ENCODE data around the gene GOSR1. TPM values are rescaled to one million over a fixed set of nuclear protein-coding genes. Genes with fewer than 3 reads are reported as not detected.
"Not testable (repeated sequence)": the region's sequence is repeated elsewhere in the genome, so short reads cannot be mapped to it uniquely, and the experiment has no call there.

Gene GOSR1
- total RNA-seq: 10 to 100 TPM; 47.0 to 48.6 TPM

GRCh38 chr17:30477083-30477773, at the start of gene GOSR1:
GOSR1 (plus strand) TSS chr17:30477408; CDS start chr17:30477434, 26 bp downstream.
- ChIA-PET CTCF (interaction anchor here (0.7 to 1.6 kb wide), 6 partner anchors 12 to 238 kb away, joined by 3 to 6 read pairs (median 3); no protein-coding TSS in a partner anchor), POLR2A (interaction anchor here (0.6 kb wide), 2 partner anchors 10 to 233 kb away, joined by 4 to 8 read pairs; no protein-coding TSS in a partner anchor)

GRCh38 chr17:30427611-30428010, 49.6 kb upstream of the GOSR1 start:
- ChIA-PET POLR2A (no interaction called here), CTCF (no interaction called here)

GRCh38 chr17:30429155-30429554, 48.1 kb upstream of the GOSR1 start:
- CTCF ChIA-PET: no interaction called here

GRCh38 chr17:30433514-30433913, 43.7 kb upstream of the GOSR1 start:
- CTCF ChIA-PET: no interaction called here

More at GRCh38 chr17:30429155-30429554, 48.1 kb upstream of the GOSR1 start:
- POLR2A ChIA-PET: no interaction called here

GRCh38 chr17:30436729-30437128, 40.5 kb upstream of the GOSR1 start:
- POLR2A ChIA-PET: no interaction called here
- CTCF ChIA-PET: no interaction called here

More at GRCh38 chr17:30433514-30433913, 43.7 kb upstream of the GOSR1 start:
- POLR2A ChIA-PET: no interaction called here

- CTCF ChIA-PET: no interaction called here
Measured at GRCh38 chr17:30443721-30444120, 33.5 kb upstream of the GOSR1 start.

GRCh38 chr17:30446640-30447039, 30.6 kb upstream of the GOSR1 start:
- POLR2A ChIA-PET, CTCF ChIA-PET: not testable (repeated sequence)

More at GRCh38 chr17:30443721-30444120, 33.5 kb upstream of the GOSR1 start:
- POLR2A ChIA-PET: no interaction called here

- POLR2A ChIA-PET: no interaction called here
- CTCF ChIA-PET: no interaction called here
Measured at GRCh38 chr17:30449480-30449879, 27.7 kb upstream of the GOSR1 start.

- POLR2A ChIA-PET: no interaction called here
- CTCF ChIA-PET: no interaction called here
Measured at GRCh38 chr17:30450125-30451027, 26.8 kb upstream of the GOSR1 start.

- ChIA-PET POLR2A (interaction anchor here (0.6 kb wide), 1 partner anchor 154 kb away, joined by 5 read pairs; no protein-coding TSS in a partner anchor), CTCF (no interaction called here)
Measured at GRCh38 chr17:30454635-30455034, 22.6 kb upstream of the GOSR1 start.

GRCh38 chr17:30458371-30458770, 18.8 kb upstream of the GOSR1 start:
- ChIA-PET CTCF (no interaction called here), POLR2A (no interaction called here)

GRCh38 chr17:30458797-30459413, 18.3 kb upstream of the GOSR1 start:
- POLR2A ChIA-PET, CTCF ChIA-PET: not testable (repeated sequence)

GRCh38 chr17:30468465-30468864, 8.7 kb upstream of the GOSR1 start:
- ChIA-PET POLR2A (no interaction called here), CTCF (no interaction called here)

- ChIA-PET POLR2A (no interaction called here), CTCF (no interaction called here)
Measured at GRCh38 chr17:30472238-30472890, 4.8 kb upstream of the GOSR1 start.

- ChIA-PET POLR2A (no interaction called here), CTCF (no interaction called here)
Measured at GRCh38 chr17:30475206-30475605, 2.0 kb upstream of the GOSR1 start.

GRCh38 chr17:30476726-30477082, 504 bp upstream of the GOSR1 start:
- ChIA-PET CTCF (interaction anchor here (0.7 to 1.6 kb wide), 5 partner anchors 12 to 238 kb away, joined by 3 to 6 read pairs (median 3); no protein-coding TSS in a partner anchor), POLR2A (interaction anchor here (0.6 kb wide), 1 partner anchor 11 kb away, joined by 8 read pairs; no protein-coding TSS in a partner anchor)

GRCh38 chr17:30477774-30478115, 537 bp downstream of the GOSR1 start:
- ChIA-PET CTCF (interaction anchor here (0.8 to 1.6 kb wide), 2 partner anchors 137 to 141 kb away, joined by 3 to 6 read pairs; no protein-coding TSS in a partner anchor), POLR2A (interaction anchor here (0.6 kb wide), 3 partner anchors 16 to 233 kb away, joined by 3 to 4 read pairs (median 3); no protein-coding TSS in a partner anchor)

GRCh38 chr17:30482555-30482954, 5.3 kb downstream of the GOSR1 start:
- POLR2A ChIA-PET: no interaction called here
- CTCF ChIA-PET: no interaction called here

- ChIA-PET CTCF (no interaction called here), POLR2A (no interaction called here)
Measured at GRCh38 chr17:30483159-30483558, 6.0 kb downstream of the GOSR1 start.

- POLR2A ChIA-PET: interaction anchor here (0.5 kb wide), 1 partner anchor 16 kb away, joined by 3 read pairs; no protein-coding TSS in a partner anchor
- CTCF ChIA-PET: interaction anchor here (0.6 to 1.2 kb wide), 2 partner anchors 55 to 149 kb away, joined by 4 to 5 read pairs; no protein-coding TSS in a partner anchor
Measured at GRCh38 chr17:30493780-30494179, 16.6 kb downstream of the GOSR1 start.

Data from activated CD8-positive, alpha-beta memory T cell treated with anti-CD3 and anti-CD28 coated beads for 36 hours (primary cell).